A673 (cell line): ENCODE data around the gene TCF3. TPM values are rescaled to one million over a fixed set of nuclear protein-coding genes. Genes with fewer than 3 reads are reported as not detected.

Source experiments
- BruUV-seq: library from RNA; stranded (reverse); fragments of 400-500 nt; replicated peaks from 2 replicates; lab custom pipeline; 2021; lab: Mats Ljungman, UMichigan
- CTCF ChIA-PET: fragments of 300-600 bp; sonication (Branson Sonifier 250); formaldehyde crosslinking; loops from one replicate; lab custom pipeline; 2022; ENCODE audit warnings: antibody characterized with exemption; lab: Charles Lee
- POLR2A ChIA-PET: fragments of 300-600 bp; sonication (Branson Sonifier 250); formaldehyde crosslinking; loops from one replicate; lab custom pipeline; 2022; ENCODE audit warnings: antibody characterized with exemption; ENCODE audit not compliant: low non-redundant PET; lab: Charles Lee
- DNase-seq: peaks from one replicate; pipeline ENCODE4 v3.0.0-alpha.2; 2015; ENCODE audit warnings: low spot score
- H3K27ac ChIP-seq: fragments of 200-600 bp; sonication (generic); 2 replicates; pipeline ENCODE4 v1.5.1; 2016; ENCODE audit warnings: mixed run types, low read depth, mild to moderate bottlenecking, mixed read lengths, antibody characterized with exemption, low read length; ENCODE audit not compliant: poor library complexity, severe bottlenecking
- H3K27me3 ChIP-seq: fragments of 200-600 bp; sonication (generic); replicated peaks from 2 replicates; pipeline ENCODE4 v1.6.1; 2017; ENCODE audit warnings: mixed run types, low read depth, mild to moderate bottlenecking, mixed read lengths, antibody characterized with exemption, low read length; ENCODE audit not compliant: insufficient read depth, poor library complexity
- H3K36me3 ChIP-seq: fragments of 200-600 bp; sonication (generic); 2 replicates; pipeline ENCODE4 v1.6.1; 2016; ENCODE audit warnings: mixed run types, mild to moderate bottlenecking, mixed read lengths, antibody characterized with exemption, low read length; ENCODE audit not compliant: insufficient read depth, poor library complexity, severe bottlenecking
- H3K4me1 ChIP-seq: fragments of 200-600 bp; sonication (generic); 2 replicates; pipeline ENCODE4 v1.6.1; 2017; ENCODE audit warnings: mixed run types, mild to moderate bottlenecking, mixed read lengths, antibody characterized with exemption, low read length; ENCODE audit not compliant: insufficient read depth, poor library complexity, severe bottlenecking
- H3K4me3 ChIP-seq: fragments of 200-600 bp; sonication (generic); 2 replicates; pipeline ENCODE4 v1.5.1; 2016; ENCODE audit warnings: low read depth, mixed run types, mild to moderate bottlenecking, mixed read lengths, low read length; ENCODE audit not compliant: poor library complexity, severe bottlenecking
- H3K9me3 ChIP-seq: fragments of 200-600 bp; sonication (generic); 2 replicates; pipeline ENCODE4 v1.6.1; 2016; ENCODE audit warnings: mixed run types, low read depth, mild to moderate bottlenecking, mixed read lengths, antibody characterized with exemption, low read length; ENCODE audit not compliant: poor library complexity, severe bottlenecking
- EZH2 ChIP-seq: fragments of 200-600 bp; sonication (generic); IDR thresholded peaks from 2 replicates; pipeline ENCODE4 v1.6.1; 2017; ENCODE audit warnings: borderline replicate concordance, low read depth, mild to moderate bottlenecking, mixed read lengths, antibody characterized with exemption, low read length; ENCODE audit not compliant: poor library complexity, severe bottlenecking
- intact Hi-C: fragments of 100-400 bp; cut with micrococcal nuclease; formaldehyde crosslinking; loops from one replicate; pipeline ENCODE4 v1.10.0; 2022; ENCODE audit not compliant: unreplicated experiment
- total RNA-seq: library from RNA; stranded (reverse); gene quantifications from 2 replicates; pipeline ENCODE4 v1.2.3, GENCODE V29; 2021
- TF ChIP-seq, protein P1 (sequence below): fragments of 300-800, 200-600 bp; sonication (generic); conservative IDR thresholded peaks from 2 replicates; pipeline ENCODE4 v1.5.1; 2017; ENCODE audit warnings: low read depth, mild to moderate bottlenecking, antibody characterized with exemption, low read length, moderate library complexity, mixed read lengths

Gene TCF3
- total RNA-seq, 1 experiment from 2014 or later = 333 TPM

DNA sequence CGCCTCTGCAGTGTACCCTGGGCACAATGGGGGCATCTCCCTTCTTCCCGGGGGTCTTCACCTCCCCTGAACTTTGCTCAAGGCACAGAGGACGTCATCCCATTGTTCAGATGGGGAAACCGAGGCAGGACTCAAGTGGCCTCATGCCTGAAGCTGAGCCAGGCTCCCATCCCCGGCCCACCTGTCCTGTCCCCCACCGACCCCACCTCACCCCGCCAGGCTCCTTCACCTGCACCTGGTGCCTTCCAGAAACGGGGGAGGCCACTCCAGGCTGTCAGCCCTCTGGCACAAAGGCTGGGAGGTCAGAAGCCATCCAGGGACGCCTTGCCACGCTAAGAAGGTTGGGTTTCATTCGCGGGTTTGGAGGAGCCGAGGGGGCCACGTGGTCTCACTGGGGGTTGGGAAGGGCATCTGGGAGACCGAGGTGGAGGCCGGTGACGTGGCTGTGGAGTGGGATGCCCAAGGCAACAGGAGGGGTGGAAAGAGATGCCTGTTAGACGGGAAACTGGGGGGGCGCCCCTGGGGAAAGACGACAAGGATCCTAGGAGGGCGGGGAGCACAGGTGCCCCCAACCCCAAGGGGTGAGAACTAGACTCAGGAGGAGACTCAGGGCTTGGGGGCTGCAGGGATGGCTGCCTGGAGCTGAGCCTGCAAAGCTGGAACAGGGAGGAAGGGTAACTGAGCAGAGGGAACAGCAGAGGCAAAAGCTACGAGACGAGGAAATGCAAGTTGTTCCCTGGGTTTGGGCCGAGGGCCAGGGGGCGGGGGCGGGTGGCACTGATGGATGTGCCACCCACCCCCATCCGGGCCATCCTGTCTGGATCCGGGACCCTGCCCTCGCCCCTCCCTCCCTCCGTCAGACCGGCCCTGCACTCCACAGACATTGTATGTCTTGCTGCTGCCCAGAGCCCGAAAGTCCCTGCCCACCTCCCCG is 6.0 kb upstream of the TCF3 start:
- intact Hi-C loops = no loop called here
- H3K9me3 ChIP-seq = no peaks in the 10 kb centered on the region
- H3K27me3 ChIP-seq = no peaks in the 10 kb centered on the region
- no TSS peak for BruUV-seq
- H3K4me3 ChIP-seq = no peak overlapping the region
- POLR2A ChIA-PET = no interaction called here
- DNase-seq = no peak
- no peak overlapping the region for H3K27ac ChIP-seq
- CTCF ChIA-PET = no interaction called here
- H3K4me1 ChIP-seq = no peaks in the 10 kb centered on the region
- no peak for TF ChIP-seq EZH2
- TF ChIP-seq, protein P1, sequence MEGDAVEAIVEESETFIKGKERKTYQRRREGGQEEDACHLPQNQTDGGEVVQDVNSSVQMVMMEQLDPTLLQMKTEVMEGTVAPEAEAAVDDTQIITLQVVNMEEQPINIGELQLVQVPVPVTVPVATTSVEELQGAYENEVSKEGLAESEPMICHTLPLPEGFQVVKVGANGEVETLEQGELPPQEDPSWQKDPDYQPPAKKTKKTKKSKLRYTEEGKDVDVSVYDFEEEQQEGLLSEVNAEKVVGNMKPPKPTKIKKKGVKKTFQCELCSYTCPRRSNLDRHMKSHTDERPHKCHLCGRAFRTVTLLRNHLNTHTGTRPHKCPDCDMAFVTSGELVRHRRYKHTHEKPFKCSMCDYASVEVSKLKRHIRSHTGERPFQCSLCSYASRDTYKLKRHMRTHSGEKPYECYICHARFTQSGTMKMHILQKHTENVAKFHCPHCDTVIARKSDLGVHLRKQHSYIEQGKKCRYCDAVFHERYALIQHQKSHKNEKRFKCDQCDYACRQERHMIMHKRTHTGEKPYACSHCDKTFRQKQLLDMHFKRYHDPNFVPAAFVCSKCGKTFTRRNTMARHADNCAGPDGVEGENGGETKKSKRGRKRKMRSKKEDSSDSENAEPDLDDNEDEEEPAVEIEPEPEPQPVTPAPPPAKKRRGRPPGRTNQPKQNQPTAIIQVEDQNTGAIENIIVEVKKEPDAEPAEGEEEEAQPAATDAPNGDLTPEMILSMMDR = no peak
- H3K36me3 ChIP-seq = no peaks in the 10 kb centered on the region

DNA sequence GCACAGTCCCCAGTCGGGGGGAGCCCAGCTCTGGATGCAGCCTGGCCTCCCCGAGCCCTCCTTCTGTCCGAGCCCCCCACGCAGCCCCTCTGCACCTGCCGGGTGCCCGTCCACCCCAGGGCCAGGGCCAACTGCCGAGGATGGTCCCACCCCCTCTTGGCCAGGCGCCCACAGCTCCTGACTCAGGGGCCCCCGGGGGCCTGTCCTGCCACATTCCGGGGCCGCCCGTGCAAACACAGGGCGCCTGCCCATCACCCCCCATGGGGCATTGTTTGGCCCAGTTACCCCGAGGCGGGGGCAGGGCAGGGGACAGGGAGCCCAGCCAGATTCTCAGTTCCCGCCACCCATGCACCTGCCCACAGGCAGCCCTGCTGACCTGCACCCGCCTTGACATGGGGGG is 5.3 kb upstream of the TCF3 start:
- no TSS peak for BruUV-seq
- TF ChIP-seq EZH2 = no peak
- TF ChIP-seq, protein P1 = no peak
- CTCF ChIA-PET = no interaction called here

DNA sequence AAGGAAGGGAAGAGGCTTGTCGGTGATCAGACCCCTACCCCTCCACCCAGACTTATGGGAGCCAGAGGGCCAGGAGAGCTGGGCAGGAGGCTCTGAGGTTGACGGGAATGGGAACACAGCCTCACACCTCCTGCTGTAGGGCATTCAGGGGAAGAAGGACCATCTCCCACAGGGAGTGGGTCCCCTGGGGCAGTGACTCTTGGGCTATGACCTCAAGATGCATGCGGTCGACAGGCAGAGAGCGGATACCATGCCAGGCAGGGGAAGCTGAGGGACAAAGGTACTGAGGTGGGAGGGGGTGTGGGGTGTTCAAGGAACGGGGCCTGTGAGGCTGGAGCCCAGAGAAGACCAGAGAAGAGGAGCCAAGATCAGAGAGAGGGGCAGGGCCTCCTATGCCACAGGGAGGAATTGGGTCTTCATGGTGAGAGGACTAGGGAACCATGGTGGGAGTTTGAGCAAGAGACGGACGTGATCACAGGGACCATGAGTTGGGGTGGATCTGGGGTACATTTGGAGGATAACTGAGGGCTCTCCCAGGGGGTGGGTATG is 4.6 kb upstream of the TCF3 start:
- no peaks in the 10 kb centered on the region for H3K27me3 ChIP-seq
- POLR2A ChIA-PET = no interaction called here
- TF ChIP-seq EZH2 = no peak
- TF ChIP-seq, protein P1 = no peak
- H3K9me3 ChIP-seq = no peaks in the 10 kb centered on the region
- no peak overlapping the region for H3K27ac ChIP-seq
- no peaks in the 10 kb centered on the region for H3K4me1 ChIP-seq
- intact Hi-C loops = no loop called here
- DNase-seq = no peak
- H3K4me3 ChIP-seq = no peak overlapping the region
- CTCF ChIA-PET = no interaction called here
- no TSS peak for BruUV-seq
- no peaks in the 10 kb centered on the region for H3K36me3 ChIP-seq

More for the DNA sequence above, 5.3 kb upstream of the TCF3 start:
- Histone ChIP-seq H3K27me3 (no peaks in the 10 kb centered on the region), H3K27ac (no peak overlapping the region), H3K4me3 (no peak overlapping the region), H3K9me3 (no peaks in the 10 kb centered on the region), H3K36me3 (no peaks in the 10 kb centered on the region), H3K4me1 (no peaks in the 10 kb centered on the region)
- no peak for DNase-seq
- POLR2A ChIA-PET = no interaction called here
- intact Hi-C loops = no loop called here
